OCI-LY1 (cell line): ENCODE data around the gene CFAP97D2.
"Not testable (repeated sequence)": the region's sequence is repeated elsewhere in the genome, so short reads cannot be mapped to it uniquely, and the experiment has no call there.

ENCODE experiments used
- CTCF ChIP-seq: fragments of 200-600 bp; sonication (generic), shearing (Covaris generic); IDR thresholded peaks from 2 replicates; pipeline ENCODE4 v1.5.1; 2017; ENCODE audit warnings: mild to moderate bottlenecking, antibody characterized with exemption, low read length, moderate library complexity, mixed read lengths
- EZH2 ChIP-seq: fragments of 200-600 bp; sonication (generic), shearing (Covaris generic); IDR thresholded peaks from 2 replicates; pipeline ENCODE4 v1.8.0; 2017; ENCODE audit warnings: borderline replicate concordance, mixed run types, mild to moderate bottlenecking, antibody characterized with exemption, low read length, moderate library complexity, mixed read lengths

GRCh38 chr13:114199526-114199925 lies 20.5 kb downstream of the CFAP97D2 start:
- not testable (repeated sequence) for TF ChIP-seq CTCF, EZH2
